ENCODE results near the gene PARVG.
"Not testable (repeated sequence)": the region's sequence is repeated elsewhere in the genome, so short reads cannot be mapped to it uniquely, and the experiment has no call there.

Gene PARVG

GRCh38 chr22:44225812-44226211, 45.1 kb downstream of the PARVG start:
- no peak for TF ChIP-seq CTCF (IDR thresholded peaks at IDR 0.05)
- H3K36me3 ChIP-seq = no peaks in the 10 kb centered on the region
- no peaks in the 10 kb centered on the region for H3K9me3 ChIP-seq
- peaks cover 14% of the 10 kb centered on the region for H3K27me3 ChIP-seq
- no peak overlapping the region for H3K27ac ChIP-seq
- H3K4me1 ChIP-seq (ENCODE audit: control insufficient read depth in 1 of 2, insufficient read depth in 1 of 2, low read depth in 1 of 2, low read length in 1 of 2) = no peaks in the 10 kb centered on the region
- H3K4me3 ChIP-seq (ENCODE audit: low read depth in 1 of 2, low read length in 1 of 2) = no peak overlapping the region

DNA sequence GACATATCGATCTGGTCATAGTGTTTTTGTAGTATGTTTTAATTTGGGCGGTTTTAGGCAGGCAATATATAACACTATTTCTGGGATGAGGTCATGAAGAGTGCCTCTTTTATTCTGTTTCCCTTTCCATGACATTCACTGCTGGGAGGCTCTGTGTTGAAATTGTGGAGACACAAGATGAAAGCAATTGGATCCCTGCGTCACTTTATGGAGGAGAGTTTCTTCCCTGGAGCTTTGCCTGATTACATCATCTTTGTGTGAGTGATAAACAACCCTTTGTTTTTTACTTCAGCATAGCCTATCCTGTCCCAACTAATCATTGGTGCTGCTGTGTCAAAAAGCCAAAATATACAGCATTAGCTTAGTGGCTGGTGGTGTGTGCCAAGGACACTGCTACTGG, 48.6 kb downstream of the PARVG start:
- no peak for TF ChIP-seq CTCF (IDR thresholded peaks at IDR 0.05)
- Histone ChIP-seq H3K9me3 (no peaks in the 10 kb centered on the region), H3K4me1 (ENCODE audit: control insufficient read depth in 1 of 2, insufficient read depth in 1 of 2, low read depth in 1 of 2, low read length in 1 of 2) (no peaks in the 10 kb centered on the region), H3K4me3 (ENCODE audit: low read depth in 1 of 2, low read length in 1 of 2) (no peak overlapping the region), H3K36me3 (no peaks in the 10 kb centered on the region), H3K27ac (no peak overlapping the region), H3K27me3 (peaks cover 8% of the 10 kb centered on the region)

DNA sequence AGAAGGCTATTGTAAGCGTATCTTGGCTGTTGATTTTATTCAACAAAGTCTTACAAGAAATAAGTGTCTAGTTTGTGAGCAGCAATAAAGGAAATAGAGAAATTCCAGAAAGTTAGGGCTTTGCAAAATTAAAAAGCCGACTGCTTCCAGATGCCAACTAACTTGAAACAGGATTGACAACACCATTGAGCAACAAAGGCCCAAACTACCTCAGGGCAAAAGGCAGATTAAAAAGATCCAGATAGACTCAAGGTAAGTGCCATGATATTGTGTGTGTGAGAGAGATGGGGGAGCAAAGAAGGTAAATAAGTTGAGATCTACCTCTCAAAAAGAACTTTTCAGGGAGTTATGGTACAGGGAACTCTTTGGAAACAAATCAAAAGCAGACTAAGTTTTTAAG, 49.1 kb downstream of the PARVG start:
- no peak overlapping the region for H3K4me3 ChIP-seq (ENCODE audit: low read depth in 1 of 2, low read length in 1 of 2)
- no peaks in the 10 kb centered on the region for H3K36me3 ChIP-seq
- peaks cover 8% of the 10 kb centered on the region for H3K27me3 ChIP-seq
- no peaks in the 10 kb centered on the region for H3K4me1 ChIP-seq (ENCODE audit: control insufficient read depth in 1 of 2, insufficient read depth in 1 of 2, low read depth in 1 of 2, low read length in 1 of 2)
- no peak overlapping the region for H3K27ac ChIP-seq
- no peak for TF ChIP-seq CTCF (IDR thresholded peaks at IDR 0.05)
- H3K9me3 ChIP-seq = no peaks in the 10 kb centered on the region

DNA sequence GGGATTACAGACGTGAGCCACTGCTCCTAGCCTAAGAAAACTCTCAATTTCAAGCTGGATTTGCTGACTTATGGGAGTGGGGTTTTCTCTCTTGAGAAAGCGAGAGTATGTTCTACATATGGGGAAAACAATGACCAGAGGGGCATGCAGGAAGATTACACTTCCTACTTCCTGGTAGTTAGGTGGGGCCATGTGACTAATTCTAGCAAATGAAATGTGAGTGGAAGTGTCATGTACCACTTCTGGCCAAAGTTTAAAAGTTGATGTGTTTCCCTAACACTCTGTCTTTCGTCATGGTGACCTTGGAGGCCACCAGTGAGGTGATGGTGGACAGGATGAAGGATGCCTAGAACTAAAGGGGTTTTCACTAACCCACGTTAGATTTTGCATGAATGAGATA, 50.5 kb downstream of the PARVG start:
- TF ChIP-seq CTCF (IDR thresholded peaks at IDR 0.05) = no peak
- no peaks in the 10 kb centered on the region for H3K4me1 ChIP-seq (ENCODE audit: control insufficient read depth in 1 of 2, insufficient read depth in 1 of 2, low read depth in 1 of 2, low read length in 1 of 2)
- no peaks in the 10 kb centered on the region for H3K36me3 ChIP-seq
- no peak overlapping the region for H3K4me3 ChIP-seq (ENCODE audit: low read depth in 1 of 2, low read length in 1 of 2)
- no peak overlapping the region for H3K27ac ChIP-seq
- peaks cover 2% of the 10 kb centered on the region for H3K27me3 ChIP-seq
- H3K9me3 ChIP-seq = no peaks in the 10 kb centered on the region

GRCh38 chr22:44234372-44234771, 53.6 kb downstream of the PARVG start:
- not testable (repeated sequence) for H3K4me3 ChIP-seq (ENCODE audit: low read depth in 1 of 2, low read length in 1 of 2); H3K4me1 ChIP-seq (ENCODE audit: control insufficient read depth in 1 of 2, insufficient read depth in 1 of 2, low read depth in 1 of 2, low read length in 1 of 2); H3K36me3 ChIP-seq; H3K27ac ChIP-seq; H3K9me3 ChIP-seq
- peaks cover 13% of the 10 kb centered on the region for H3K27me3 ChIP-seq

DNA sequence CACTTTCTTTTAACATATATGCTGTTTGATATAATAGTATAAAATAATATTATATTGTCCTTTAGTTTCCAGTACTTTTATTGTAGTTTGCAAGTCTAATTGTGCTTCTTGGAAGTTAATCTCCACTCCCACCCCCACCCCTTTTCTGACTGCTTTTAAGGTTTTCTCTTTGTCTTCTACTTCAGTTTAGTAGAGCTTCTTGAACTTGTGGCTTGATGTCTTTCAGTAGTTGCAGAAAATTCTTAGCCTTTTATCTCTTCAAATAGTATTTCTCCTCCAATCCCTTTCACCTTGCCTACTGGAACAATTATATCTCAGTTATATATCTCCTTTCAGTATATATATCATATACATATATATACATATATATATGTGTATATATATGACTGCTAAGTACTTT, 56.6 kb downstream of the PARVG start:
- H3K27ac ChIP-seq = no peak overlapping the region

GRCh38 chr22:44241121-44241520, 60.4 kb downstream of the PARVG start:
- H3K27me3 ChIP-seq = peaks cover 37% of the 10 kb centered on the region
- not testable (repeated sequence) for H3K4me3 ChIP-seq (ENCODE audit: low read depth in 1 of 2, low read length in 1 of 2); H3K4me1 ChIP-seq (ENCODE audit: control insufficient read depth in 1 of 2, insufficient read depth in 1 of 2, low read depth in 1 of 2, low read length in 1 of 2); H3K9me3 ChIP-seq; H3K36me3 ChIP-seq; H3K27ac ChIP-seq

More for the DNA sequence above, 56.6 kb downstream of the PARVG start:
- H3K9me3 ChIP-seq = no peaks in the 10 kb centered on the region
- no peak overlapping the region for H3K4me3 ChIP-seq (ENCODE audit: low read depth in 1 of 2, low read length in 1 of 2)
- H3K36me3 ChIP-seq = no peaks in the 10 kb centered on the region
- TF ChIP-seq CTCF (IDR thresholded peaks at IDR 0.05) = no peak
- no peaks in the 10 kb centered on the region for H3K4me1 ChIP-seq (ENCODE audit: control insufficient read depth in 1 of 2, insufficient read depth in 1 of 2, low read depth in 1 of 2, low read length in 1 of 2)
- H3K27me3 ChIP-seq = peaks cover 30% of the 10 kb centered on the region
